ENCODE results near the gene FAM163B.

DNA sequence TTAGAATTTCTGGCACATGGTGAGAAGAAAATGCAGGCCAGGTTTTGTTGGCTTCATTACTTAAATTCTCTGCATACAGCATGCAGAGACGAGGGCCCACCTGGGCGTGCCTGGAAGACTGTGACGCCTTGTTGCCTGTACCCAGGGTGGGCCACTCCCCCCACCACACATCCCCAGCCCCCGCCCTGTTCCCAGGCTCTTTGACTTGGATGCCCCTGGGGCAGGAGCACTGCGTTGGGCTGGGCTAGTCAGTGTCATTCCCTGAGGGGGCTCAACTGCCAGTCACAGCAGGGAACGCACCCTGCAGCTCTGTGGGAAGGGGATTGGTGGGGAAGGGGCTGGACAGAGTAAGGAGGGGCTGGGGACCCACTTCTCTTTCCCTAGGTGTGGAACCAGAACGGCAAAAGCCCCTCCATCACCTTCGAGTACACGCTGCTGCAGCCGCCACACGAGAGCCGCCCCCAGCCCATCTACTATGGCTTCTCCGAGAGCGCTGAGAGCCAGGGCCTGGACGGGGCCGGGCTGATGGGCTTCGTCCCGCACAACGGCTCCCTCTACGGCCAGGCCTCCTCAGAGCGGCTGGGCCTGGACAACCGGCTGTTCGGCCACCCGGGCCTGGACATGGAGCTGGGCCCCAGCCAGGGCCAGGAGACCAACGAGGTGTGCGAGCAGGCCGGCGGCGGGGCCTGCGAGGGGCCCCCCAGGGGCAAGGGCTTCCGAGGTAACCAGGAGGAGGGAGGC lies 55.0 kb downstream of the FAM163B start:
- TF ChIP-seq CTCF (IDR thresholded peaks at IDR 0.05; ENCODE audit: extremely low read depth in 1 of 2, insufficient read depth in 1 of 2, low read depth in 1 of 2, low read length in 2 of 2) (no peak), JUN (IDR thresholded peaks at IDR 0.05; ENCODE audit: borderline replicate concordance, insufficient read depth, insufficient read length, low read depth) (no peak), POLR2A (IDR thresholded peaks at IDR 0.05; ENCODE audit: low read depth, low read length) (no peak), EZH2 (IDR thresholded peaks at IDR 0.05; ENCODE audit: borderline replicate concordance, low read depth, low read length, severe bottlenecking) (no peak), MYC (IDR thresholded peaks at IDR 0.05; ENCODE audit: low read depth, low read length) (no peak), GATA2 (IDR thresholded peaks at IDR 0.05; ENCODE audit: insufficient read depth, insufficient read length, low read depth, low read length) (no peak)

All from endothelial cell of umbilical vein (primary cell).